Activated T-cell treated with anti-CD3 and anti-CD28 coated beads for 48 hours (primary cell): ENCODE data around the gene CNNM1.

Source experiments
- DNase-seq: peaks from one replicate; pipeline ENCODE4 v3.0.0-alpha.2; 2020; ENCODE audit warnings: low read depth

The CNNM1 gene

DNA sequence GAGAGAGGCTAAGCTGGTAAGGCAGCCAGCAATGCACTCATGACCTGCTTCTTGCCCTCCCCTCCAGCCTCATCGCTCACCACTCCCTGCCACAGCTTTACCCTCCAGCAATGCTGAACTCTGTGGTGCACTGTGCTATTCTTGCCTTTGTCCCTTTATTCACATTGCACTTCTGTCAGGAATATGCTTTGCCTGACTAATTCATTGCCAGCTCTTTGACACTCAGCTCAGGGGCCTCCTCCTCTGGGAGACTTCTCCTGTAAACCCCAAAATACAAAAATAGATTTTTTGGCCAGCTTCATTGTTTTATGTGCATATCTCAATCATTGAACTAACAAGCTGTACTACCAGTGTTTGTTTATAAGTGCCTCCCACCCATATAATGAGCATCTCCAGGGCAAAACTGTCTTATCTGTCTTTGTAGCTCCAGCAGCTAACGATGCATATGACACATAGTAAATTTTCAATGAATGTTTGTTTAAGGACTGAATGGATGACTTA, 8.2 kb downstream of the CNNM1 start:
- DNase-seq: no peak

DNA sequence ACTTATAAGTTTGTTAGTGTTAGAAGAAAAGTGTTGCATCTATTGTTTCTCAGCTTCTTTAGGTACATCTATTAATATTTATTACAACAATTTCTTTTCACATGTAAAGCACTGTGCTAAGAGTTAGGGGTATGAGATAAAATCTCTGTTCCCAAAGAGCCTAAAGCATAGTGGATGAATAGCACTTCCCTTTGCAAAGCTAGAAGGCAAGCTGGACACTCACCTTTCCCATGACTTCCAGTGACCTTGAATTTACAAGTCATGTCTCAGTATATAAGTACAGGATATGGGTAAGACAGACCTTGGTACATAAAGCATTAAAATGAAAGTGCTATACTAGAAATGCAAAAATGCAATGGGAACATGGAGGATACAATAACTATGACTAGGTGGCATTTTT, 8.7 kb downstream of the CNNM1 start:
- DNase-seq: no peak

DNA sequence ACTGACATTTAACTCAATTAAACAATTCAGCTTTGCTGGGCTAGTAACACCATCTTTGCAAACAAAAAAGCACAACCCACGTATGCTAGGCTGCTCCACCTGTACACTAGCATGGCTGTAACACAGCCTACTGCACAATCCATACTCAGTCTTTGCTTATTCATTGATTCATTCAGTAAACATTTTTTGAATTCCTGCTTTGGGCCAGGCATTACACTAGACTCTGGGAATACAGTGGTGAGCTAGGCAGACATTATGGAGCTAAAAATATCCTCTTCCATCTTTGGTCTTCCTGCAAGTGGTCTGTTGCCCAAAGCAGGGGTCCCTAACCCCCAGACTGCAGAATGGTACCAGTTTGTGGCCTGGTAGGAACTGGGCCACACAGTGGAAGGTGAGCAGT, 9.9 kb downstream of the CNNM1 start:
- no peak for DNase-seq

DNA sequence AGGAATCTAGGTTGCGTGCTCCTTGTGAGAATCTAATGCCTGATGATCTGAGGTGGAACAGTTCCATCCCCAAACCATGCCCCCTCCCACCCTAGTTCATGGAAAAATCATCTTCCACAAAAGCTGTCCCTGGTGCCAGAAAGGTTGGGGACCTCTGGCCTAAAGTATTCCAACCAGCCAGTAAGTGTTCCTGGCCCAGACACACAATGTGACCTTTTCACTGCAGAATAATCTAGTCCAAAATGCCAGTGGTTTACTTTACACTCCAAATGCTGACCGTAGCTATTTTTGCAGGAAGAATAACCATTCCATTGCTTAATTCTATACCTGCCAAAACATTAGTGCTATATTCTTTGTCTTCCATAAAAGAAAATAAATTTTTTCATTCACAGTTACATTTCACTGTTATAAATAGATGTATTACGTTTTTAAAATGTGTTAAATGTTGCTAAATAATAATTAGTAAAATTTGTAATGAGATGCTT, 10.4 kb downstream of the CNNM1 start:
- DNase-seq: no peak

DNA sequence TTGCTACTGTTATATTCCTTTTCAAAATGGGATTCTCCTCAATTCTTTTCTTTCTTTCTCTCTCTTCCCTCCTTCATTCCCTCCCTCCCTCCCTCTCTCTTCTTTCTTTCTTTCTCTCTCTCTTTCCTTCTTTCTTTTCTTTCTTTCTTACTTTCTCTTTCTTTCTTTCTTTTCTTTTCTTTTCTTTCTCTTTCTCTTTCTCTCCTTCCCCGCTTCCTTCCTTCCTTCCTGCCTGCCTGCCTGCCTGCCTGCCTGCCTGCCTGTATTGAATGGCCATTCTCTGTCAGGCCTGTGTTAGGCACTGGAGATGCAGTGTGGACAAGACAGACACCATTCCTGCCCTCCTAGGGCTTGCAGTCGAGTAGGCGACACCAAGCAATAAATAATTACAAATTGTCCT, 11.5 kb downstream of the CNNM1 start:
- DNase-seq: no peak

DNA sequence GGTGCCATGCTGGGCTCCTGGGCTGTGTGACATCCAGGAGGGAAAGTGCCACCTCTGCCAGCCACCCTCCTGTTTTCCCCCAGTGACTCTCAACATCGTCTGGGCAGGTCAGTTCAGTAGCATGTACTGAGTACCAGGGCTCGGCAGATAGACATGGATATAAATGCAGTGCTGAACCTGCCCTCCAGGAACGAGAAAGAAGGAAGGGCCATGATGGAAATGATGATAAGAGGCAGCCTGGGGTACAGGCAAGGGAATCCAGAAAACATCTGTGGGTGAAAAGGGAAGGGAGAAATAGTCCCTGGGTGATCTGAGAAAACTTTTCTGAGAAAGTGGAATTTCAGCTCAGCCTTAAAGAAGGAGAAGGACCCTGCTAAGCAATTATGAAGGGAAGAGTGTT, 12.1 kb downstream of the CNNM1 start:
- DNase-seq: no peak

DNA sequence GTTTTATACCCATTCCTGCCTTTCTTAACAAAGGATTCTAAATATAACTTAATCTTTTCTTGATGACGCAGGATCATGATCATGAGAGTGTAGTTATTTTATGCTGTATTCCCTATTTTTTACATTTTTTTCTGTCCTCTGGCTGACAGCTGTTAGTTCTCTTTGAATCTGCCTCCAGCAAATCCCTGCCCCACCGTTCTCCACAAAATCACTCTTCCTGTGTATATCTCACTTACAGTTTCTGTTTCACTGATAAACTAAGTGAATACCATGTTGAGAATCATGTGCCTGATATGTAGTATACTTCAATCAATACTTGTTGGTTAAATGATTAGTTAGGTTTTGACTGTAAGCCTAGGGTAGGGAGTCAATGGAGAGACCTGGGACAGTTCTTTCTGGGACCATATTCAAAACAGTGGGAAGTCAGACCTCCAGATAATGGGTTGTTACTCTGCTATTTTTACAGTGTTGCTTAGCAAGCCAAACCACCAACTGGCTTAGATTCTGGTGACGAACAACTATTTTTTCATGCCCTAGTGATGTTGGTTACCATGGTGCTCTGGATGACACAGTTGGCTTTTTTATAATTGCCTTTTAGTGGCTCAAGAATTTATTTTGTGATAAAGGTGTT, 12.8 kb downstream of the CNNM1 start:
- no peak for DNase-seq

DNA sequence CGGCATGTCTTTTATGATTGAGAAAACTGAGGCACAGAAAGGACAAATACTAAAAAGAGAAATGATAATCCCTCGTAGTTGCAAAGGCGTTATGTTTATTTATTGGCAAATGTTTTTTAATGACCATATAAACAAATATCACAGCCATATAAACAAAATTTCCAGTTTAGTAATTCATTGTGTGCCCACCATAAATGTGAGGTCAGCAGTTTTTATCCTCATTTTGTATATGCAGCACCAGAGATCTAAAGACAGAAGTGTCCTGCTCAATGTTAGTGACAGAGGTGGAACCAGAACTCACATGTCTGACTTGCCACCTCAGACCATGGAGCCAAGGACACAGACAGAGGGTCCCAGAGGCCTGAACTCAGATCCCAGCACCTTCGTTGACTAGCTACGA, 14.1 kb downstream of the CNNM1 start:
- DNase-seq: no peak

DNA sequence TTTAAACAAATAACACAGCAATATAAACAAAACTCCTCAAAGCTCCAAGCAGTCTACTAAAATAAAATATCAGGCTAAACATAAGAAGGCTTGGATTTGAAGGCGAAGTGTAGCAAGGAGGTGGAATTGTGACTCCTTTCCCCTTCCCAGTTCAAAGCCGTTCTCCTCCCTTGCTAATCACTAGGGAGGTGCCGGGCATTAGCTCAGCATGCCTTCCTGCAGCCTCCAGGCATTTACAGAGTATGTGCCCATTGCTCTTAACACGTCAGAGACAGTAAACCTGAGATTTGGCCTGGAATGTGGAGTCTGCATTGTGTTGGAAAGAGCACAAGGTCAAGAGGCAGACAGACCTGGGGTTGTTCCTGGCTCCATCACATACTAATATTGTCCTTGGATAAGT, 15.6 kb downstream of the CNNM1 start:
- no peak for DNase-seq

DNA sequence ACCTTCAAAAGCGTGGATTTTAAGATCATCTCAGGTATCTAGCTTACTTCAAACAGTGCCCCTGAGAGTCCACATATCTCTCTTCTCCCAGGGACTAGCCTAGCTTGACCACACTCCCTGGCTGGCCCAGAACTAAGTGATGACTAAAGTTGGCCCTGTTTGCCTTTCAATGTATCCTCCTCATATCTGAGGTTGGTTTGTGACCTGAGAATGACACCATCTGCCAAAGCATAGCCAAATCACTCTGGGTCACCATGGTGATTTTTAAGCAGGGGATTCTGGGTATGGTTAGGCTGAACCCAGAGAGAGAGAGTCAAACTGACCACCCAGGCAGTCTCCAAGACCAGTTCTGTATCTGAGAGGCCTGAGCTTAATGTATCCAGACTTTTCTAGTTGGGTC, 16.2 kb downstream of the CNNM1 start:
- DNase-seq: no peak

DNA sequence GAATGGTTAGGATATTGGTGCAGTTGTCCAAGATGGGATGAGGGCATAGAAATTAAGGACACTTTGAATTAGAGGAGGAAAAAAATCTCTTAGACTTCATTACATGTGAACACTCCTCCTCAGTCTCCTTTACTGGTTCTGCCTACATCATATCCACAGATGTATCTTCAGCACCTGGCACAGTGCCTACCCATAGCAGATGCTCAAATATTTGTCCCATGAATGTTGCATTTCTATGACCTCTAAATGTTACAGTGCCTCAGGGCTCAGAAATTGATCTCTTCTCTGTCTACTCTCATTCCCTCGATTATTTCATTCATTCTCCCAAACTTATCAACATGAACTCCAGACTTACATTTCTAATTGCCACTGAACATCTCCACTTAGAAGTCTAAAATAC, 17.1 kb downstream of the CNNM1 start:
- no peak for DNase-seq

DNA sequence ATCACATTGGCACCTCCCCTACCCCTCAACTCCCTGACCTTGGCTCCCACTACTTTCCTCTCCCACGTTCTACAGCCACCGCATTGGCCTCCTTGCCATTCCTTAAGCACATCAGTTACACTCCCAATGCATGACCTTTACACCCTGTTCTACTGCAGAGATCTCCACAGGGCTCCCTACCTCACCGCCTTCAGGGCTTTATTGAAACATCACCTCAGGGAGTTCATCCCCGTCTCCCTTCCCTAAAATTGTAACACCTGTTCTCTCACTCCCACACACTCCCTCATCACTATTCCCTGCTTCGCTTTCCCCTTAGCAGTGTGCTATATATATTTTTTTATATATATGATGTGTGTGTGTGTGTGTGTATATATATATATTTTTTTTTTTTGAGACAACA, 18.5 kb downstream of the CNNM1 start:
- no peak for DNase-seq

DNA sequence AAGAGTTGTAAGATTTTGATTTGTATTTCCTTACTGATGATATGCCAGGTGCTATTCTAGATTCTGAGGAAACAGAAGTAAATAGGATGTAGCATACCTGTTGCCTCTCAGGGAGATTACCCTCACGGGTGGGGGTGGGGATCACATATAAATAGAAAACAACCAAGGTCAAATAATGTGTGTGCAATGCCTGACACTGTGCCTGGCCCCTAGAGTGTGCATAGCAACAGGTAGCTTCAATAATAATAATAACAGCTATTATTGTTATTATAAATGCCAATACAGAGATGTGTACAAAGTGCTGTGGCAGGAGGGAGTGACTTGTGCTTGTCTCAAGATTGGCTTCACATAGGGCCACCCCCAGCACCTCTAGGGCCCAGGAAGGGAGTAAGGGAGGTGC, 24.0 kb downstream of the CNNM1 start:
- DNase-seq: no peak

DNA sequence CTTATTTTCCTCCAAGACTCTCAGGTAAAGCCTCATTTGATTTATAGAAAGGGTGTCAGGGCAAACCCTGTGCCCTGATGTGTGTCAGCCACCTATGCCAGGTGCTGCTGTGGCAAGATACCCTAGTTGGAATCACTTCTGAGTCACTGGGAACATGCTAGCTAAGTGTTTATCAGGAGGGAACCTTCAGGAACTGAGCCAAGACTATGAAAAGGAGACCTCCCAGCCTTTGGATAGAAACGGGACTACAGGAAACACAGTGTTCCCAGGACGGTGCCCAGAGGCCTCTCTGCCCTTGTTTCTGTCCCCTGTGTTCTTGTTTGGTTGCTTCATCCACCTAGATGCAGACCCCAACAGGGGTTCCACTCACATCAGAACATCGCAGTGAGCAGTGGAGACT, 28.5 kb downstream of the CNNM1 start:
- DNase-seq: no peak

DNA sequence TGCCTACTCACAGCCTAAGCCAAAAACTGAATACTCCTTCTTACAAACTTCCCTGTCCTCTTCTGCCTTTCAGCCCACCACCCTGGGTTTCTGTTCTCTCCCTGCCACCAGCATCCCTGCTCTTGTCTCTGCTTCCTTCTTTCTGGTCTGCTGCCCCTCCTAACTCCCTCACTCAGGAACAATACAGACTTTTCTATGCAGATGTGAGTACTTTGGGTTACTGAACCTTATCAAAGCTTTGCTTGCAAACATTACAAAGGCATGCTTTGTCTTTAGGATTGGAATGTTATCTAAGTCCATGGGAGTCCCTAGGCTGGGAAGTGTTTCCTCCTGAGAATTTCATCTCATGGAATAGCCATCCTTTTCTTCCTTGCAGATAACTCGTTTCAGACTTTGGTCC, 28.9 kb downstream of the CNNM1 start:
- DNase-seq: no peak

DNA sequence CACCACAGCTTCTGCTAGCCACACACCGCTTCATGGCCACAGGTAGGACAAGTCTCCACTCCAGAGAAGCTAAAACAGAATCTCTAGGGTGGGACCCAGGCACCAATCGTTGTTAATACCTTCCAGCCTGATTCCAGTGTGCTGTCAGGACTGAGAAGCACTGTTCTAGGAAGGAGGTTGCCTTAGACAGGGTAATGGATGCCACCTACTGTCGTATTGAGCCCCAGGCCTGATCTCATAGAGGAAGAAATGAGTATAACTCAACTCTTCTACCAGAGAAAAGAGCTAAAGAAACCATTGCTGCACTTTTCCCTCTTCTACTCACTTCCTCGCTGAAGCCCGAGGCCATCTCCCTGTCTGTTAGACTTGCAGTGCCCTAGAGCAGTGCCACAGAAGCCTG, 31.8 kb downstream of the CNNM1 start:
- DNase-seq: no peak

DNA sequence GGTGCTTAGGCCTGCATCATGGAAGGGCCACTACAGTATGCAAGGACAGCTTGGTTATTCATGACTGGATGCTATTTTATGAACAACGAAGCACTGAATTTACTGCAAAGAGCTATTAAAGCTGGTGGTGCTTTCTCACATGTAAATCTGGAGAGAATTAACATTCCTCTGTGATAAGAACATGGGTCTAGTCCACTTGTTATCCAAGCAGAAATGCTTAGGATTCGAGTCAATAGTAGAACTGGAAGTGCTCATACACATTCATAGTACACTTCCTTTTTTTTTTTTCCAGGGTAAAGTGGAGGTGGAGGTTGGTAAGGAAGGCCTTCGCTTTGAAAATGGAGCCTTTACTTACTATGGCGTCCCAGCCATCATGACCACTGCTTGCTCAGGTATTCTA, 35.0 kb downstream of the CNNM1 start:
- DNase-seq: no peak

DNA sequence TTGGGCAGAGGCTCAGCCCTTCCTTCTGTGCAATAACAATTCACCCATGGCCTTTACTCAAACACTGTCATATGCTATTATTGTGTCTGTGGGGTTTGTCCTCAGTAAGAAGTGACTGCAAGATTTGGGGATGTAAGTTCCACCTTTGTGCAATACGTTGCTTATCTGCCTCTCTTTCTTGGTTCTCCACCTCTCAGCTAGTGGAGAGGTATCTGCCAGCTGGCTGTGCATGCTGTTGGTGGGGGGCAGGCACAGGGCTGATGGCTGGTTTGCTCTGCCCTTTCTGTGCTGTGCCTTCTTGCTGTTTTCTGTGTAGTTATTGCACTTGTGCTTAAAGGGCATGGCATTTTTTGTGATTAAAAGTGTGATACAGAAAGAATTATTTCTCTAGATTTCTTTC, 36.2 kb downstream of the CNNM1 start:
- DNase-seq: no peak

DNA sequence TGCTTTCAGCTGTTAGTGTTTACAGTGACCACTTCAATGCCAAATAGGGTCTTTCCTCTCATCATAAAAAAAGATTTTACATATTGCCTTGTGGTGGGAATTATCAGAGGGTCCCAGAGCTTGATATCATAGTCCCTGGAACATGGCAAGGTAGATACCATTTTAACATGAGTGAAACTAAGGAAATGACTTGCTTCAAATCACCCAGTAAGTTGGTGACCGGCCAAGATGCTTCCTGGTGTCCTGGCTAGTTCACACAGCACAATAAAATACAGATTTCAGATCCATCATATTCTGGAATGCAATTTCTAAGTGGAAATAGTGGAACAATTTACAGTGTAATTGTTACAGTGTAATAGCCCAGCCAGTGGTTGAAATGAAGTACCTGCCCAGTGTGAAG, 36.6 kb downstream of the CNNM1 start:
- no peak for DNase-seq

DNA sequence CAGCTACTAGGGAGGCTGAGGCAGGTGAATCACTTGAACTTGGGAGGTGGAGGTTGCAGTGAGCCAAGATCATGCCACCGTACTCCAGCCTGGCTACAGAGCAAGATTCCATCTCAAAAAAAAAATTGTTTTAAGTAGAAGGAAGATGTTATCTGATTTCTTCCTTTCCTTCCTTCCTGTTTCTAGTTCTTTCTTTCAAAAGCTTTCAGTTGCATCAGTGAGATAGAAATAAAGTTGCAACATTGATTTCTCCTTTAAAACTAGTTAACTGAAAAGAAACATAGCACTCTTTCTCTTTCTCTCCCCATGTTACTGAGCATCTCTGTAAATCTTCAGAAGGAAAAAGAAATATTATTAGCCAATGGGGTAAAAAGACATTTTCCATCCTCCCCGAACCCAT, 37.5 kb downstream of the CNNM1 start:
- no peak for DNase-seq

DNA sequence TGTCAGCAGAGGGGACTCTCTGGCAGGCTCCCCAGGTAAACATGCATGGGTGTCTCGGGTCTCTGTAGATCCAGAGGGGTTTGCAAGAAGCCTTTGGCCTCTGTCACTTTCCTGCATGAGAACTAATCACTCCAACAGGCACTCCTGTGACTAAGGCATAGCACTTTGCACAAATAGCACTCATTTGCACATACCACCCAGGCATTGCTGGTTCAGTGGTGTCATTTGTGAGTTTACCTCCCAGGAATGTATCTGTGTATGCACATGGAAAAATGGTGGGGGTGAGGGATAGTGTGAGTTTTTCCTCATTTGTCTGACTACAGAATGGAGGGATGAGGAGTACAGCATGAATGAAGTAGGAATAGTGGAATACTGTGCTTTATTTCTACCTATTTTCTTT, 39.5 kb downstream of the CNNM1 start:
- DNase-seq: no peak

DNA sequence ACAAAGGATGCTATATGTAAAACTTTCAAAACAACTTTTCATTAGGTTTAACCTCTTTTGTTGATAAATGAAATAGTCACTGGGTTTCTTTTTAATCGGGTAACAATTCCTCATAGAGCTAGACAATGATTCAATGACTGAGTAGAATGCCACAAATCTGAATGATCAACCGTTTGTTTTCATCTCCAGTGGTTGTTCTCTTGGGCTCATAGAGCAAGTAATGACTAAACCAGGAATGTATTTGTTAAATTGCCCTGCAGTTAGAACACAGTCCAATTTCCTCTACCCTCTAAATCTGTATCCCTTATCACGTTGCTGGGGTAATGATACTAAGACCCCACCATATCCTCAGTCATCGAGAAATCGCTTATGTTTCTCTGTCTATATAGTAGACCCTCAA, 40.0 kb downstream of the CNNM1 start:
- no peak for DNase-seq

DNA sequence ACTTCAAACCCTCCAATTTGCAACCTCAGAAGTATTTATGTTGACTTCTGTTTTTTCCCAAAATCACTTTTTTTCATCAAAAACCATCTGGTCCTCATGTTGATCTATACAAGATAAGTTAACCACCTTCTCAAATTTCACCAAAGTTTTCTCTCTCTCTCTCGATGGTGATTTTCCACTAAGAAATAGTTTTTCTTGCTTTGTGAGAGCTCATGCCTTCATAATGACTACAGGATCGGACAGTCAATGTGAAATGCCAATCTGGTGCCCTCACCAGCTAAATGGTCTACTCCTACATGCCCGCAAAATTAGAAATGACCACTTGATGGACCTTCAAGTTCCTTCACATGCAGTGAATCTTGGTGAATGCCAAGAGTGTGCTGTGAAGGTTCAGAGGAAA, 40.4 kb downstream of the CNNM1 start:
- no peak for DNase-seq

DNA sequence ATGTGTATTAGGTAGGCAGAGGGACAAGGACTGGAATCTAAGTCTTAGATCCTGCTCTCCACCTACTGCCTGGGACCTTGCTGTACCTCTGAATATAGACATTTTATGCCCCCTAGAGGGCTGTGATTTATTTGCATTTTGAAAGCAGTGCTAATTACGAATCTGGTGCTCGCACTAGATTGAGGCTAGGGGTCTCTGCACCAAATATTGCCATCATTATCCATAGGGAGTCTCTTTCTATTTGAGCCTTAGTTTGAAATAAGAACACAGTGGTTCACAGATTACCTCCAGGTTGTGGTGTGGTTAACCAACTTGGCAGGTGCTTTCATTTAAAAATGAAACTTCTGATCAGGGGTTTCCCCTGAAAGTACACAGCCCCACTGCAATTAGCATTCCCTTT, 41.8 kb downstream of the CNNM1 start:
- DNase-seq: no peak
